Right atrium auricular region (tissue), 2 donors: ENCODE results near the gene MYO1D. TPM values are rescaled to one million over a fixed set of nuclear protein-coding genes. Genes with fewer than 3 reads are reported as not detected.
"Not testable (repeated sequence)": the region's sequence is repeated elsewhere in the genome, so short reads cannot be mapped to it uniquely, and the experiment has no call there.

ENCODE experiments used
- DNase-seq: peaks from one replicate; pipeline ENCODE4 v3.0.0-alpha.2; 2019; ENCODE audit warnings: low spot score
- H3K27ac ChIP-seq, 2 donors: fragments of 200-600 bp; sonication (generic); 1 replicate in 1 of 2; 2 replicates in 1 of 2; pipeline ENCODE4 v1.5.1; 2016 to 2019
- H3K27me3 ChIP-seq, 2 donors: fragments of 200-600 bp; sonication (generic); one replicate each; pipeline versions ENCODE4 v1.5.1 to v1.6.0; 2017 to 2019
- H3K36me3 ChIP-seq: fragments of 200-600 bp; sonication (generic); one replicate; pipeline ENCODE4 v1.5.1; 2016
- H3K4me1 ChIP-seq, 2 donors: fragments of 200-600 bp; sonication (generic); one replicate each; pipeline versions ENCODE4 v1.5.1 to v1.6.0; 2017 to 2019
- H3K4me3 ChIP-seq, 2 donors: fragments of 200-600 bp; sonication (generic); 1 replicate in 1 of 2; 2 replicates in 1 of 2; pipeline ENCODE4 v1.5.1; 2017 to 2019; ENCODE audit warnings: mild to moderate bottlenecking in 1 of 2, moderate library complexity in 1 of 2
- H3K9me3 ChIP-seq, 2 donors: fragments of 200-600 bp; sonication (generic); one replicate each; pipeline ENCODE4 v1.5.1; 2019
- CTCF ChIP-seq, 2 donors: fragments of 200-600 bp; sonication (generic); IDR thresholded peaks; one replicate each; pipeline ENCODE4 v1.5.1; 2019; ENCODE audit warnings: antibody characterized with exemption in 2 of 2
- total RNA-seq, 2 donors: library from RNA; depleted of rRNA; stranded (reverse); fragments of >200 nt; gene quantifications; one replicate each; pipeline ENCODE4 v1.1.0, GENCODE V29; 2016

Gene MYO1D
- total RNA-seq, 2 donors from 2014 or later: 21.9 to 25.1 TPM

GRCh38 chr17:32529604-32530003, 347.3 kb downstream of the MYO1D start:
- Histone ChIP-seq H3K27me3 (no peaks in the 10 kb centered on the region), H3K4me1 (peaks cover 0 to 6% of the 10 kb centered on the region in 2 donors), H3K27ac (no peak overlapping the region), H3K36me3 (no peaks in the 10 kb centered on the region), H3K9me3 (no peaks in the 10 kb centered on the region), H3K4me3 (no peak overlapping the region)
- no peak for TF ChIP-seq CTCF (IDR thresholded peaks at IDR 0.05)
- DNase-seq: no peak

DNA sequence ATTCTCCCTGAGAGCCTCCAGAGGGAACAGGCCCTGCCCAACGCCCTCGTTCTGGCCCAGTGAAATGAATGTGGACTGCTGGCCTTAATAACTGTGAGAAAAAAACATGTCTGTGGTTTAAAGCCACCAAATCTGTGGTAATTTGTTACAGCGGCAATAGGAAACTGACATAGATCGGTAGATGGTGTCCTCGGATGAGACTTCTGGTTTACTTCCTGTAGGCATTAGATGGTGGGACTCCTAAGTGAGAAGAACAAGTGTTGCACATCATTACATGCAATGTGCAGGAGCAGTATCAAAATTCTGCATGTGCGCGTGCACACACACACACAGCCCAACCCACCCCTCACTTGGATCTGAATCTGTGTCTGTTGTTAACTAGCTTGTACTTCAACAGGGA, 348.1 kb downstream of the MYO1D start:
- TF ChIP-seq CTCF (IDR thresholded peaks at IDR 0.05): no peak
- no peaks in the 10 kb centered on the region for H3K9me3 ChIP-seq
- H3K27ac ChIP-seq: no peak overlapping the region
- H3K4me3 ChIP-seq: no peak overlapping the region
- H3K27me3 ChIP-seq: no peaks in the 10 kb centered on the region
- peaks cover 0 to 6% of the 10 kb centered on the region in 2 donors for H3K4me1 ChIP-seq
- no peak for DNase-seq
- no peaks in the 10 kb centered on the region for H3K36me3 ChIP-seq

DNA sequence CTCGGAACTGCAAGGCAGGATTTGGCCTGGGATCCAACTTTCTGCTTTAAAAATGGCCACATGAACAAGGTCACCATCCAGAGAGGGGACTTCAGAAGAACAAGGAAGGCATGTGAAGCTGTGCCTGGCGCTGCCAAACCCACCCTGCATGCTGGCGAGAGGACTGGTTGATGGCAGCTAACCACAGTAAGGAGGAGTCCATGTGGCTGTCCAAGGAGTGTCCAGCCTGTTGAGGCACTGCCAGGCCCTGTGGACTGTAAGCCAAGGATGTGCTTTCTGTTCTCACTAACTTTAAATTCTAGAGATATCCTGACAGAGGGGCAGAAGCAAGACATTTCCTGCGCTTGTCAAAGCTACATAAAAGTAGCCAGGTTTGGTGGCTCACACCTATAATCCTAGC, 349.8 kb downstream of the MYO1D start:
- H3K4me3 ChIP-seq: no peak overlapping the region
- no peak overlapping the region for H3K27ac ChIP-seq
- no peaks in the 10 kb centered on the region for H3K36me3 ChIP-seq
- H3K27me3 ChIP-seq: no peaks in the 10 kb centered on the region
- peaks cover 0 to 6% of the 10 kb centered on the region in 2 donors for H3K4me1 ChIP-seq
- no peak for TF ChIP-seq CTCF (IDR thresholded peaks at IDR 0.05)
- DNase-seq: no peak
- no peaks in the 10 kb centered on the region for H3K9me3 ChIP-seq

- no peak for TF ChIP-seq CTCF (IDR thresholded peaks at IDR 0.05)
- Histone ChIP-seq H3K27ac (no peak overlapping the region), H3K4me3 (no peak overlapping the region), H3K4me1 (peaks cover 0 to 13% of the 10 kb centered on the region in 2 donors), H3K27me3 (no peaks in the 10 kb centered on the region), H3K36me3 (no peaks in the 10 kb centered on the region), H3K9me3 (no peaks in the 10 kb centered on the region)
- no peak for DNase-seq
Measured at GRCh38 chr17:32525122-32525521, 351.8 kb downstream of the MYO1D start.

- H3K36me3 ChIP-seq, H3K27ac ChIP-seq: not testable (repeated sequence)
- peaks cover 0 to 19% of the 10 kb centered on the region in 2 donors for H3K4me1 ChIP-seq
Measured at GRCh38 chr17:32524553-32524880, 352.4 kb downstream of the MYO1D start.

GRCh38 chr17:32523827-32524552, 352.9 kb downstream of the MYO1D start:
- DNase-seq: no peak
- no peak for TF ChIP-seq CTCF (IDR thresholded peaks at IDR 0.05)

More at GRCh38 chr17:32524553-32524880, 352.4 kb downstream of the MYO1D start:
- H3K9me3 ChIP-seq, H3K27me3 ChIP-seq, DNase-seq, H3K4me3 ChIP-seq: not testable (repeated sequence)

More at GRCh38 chr17:32523827-32524552, 352.9 kb downstream of the MYO1D start:
- no peaks in the 10 kb centered on the region for H3K27me3 ChIP-seq
- H3K36me3 ChIP-seq: no peaks in the 10 kb centered on the region
- no peak overlapping the region for H3K4me3 ChIP-seq
- H3K27ac ChIP-seq: no peak overlapping the region
- peaks cover 0 to 22% of the 10 kb centered on the region in 2 donors for H3K4me1 ChIP-seq
- H3K9me3 ChIP-seq: no peaks in the 10 kb centered on the region
